ENCODE results near the gene BPIFB1.
A peak's percentile ranks its signal among the peaks of the same experiment; 100 is the strongest.

BPIFB1 gene

DNA sequence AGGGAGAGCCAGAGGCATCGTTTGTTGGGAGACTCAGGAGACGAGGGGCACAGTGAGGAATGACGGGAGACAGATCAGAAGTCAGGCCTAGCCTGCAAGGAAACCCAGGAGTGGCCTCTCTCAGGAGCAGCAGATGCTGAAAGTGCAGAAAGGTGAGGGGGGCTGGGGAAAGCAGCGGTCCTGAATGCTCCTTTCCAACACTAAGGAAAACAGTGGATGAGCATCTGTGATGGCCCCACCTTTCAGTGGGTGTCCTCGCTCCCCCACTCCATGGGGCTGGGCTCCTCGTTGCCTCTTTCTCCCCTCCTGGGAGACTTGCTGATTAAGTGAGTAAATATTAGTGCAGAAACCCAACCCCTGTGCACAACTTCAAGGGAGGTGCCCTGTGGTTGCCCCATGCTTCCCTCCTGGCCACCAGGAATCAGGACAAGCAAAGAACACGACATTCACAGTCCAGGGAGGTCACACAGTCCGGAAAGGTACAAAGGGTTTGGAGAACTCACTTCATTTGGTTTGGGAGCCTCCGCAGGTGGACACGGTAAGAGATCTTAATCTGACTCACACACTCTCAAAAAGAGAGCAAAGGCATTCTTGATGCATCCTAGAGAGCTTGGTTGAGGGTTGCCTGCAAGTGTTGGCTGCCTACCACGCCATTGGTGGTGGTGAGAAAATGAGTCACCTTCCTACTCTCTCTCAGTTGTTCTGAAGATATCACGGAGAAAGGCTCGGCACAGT is 9.7 kb upstream of the BPIFB1 start:
- no peak for DNase-seq (ENCODE audit: low spot score)

DNA sequence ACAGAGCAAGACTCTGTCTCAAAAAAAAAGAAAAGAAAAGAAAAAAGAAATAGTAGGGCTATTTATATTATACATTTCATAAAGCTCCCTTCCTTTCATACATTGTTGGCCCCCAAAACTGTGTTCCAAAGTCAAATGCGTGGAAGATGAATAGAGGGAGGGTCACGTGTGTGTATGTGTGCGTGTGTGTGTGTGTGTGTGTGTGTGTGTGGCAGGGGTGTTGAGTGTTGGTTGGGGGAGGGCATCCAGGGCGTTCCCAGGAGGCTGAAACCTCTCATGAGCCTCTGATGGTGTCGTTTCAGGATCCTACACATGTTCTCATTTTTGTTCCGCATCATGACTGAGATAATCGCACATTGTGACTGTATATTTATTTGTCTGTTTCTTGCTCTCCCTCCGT is 7.8 kb upstream of the BPIFB1 start:
- no peak for DNase-seq (ENCODE audit: low spot score)

DNA sequence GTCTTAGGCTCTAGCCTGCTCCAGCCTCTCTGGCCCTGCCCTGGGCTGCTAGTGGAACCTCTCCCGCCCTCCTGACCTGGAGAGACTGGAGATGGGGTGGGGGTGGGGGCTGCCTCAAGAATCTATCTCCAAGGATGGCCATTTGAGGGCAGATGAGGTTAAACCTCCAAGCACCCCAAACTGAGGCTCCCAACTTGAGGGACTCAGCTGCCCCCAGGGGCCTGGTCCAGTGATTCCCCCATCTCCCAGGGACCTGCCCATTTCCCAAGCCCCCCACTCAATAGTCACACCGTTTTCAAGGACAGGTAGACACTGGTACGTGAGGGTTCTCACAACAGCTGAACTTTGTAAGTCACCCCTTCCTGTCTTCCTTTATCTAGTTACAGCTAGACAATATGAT is 7.1 kb upstream of the BPIFB1 start:
- DNase-seq (ENCODE audit: low spot score), result no peak

DNA sequence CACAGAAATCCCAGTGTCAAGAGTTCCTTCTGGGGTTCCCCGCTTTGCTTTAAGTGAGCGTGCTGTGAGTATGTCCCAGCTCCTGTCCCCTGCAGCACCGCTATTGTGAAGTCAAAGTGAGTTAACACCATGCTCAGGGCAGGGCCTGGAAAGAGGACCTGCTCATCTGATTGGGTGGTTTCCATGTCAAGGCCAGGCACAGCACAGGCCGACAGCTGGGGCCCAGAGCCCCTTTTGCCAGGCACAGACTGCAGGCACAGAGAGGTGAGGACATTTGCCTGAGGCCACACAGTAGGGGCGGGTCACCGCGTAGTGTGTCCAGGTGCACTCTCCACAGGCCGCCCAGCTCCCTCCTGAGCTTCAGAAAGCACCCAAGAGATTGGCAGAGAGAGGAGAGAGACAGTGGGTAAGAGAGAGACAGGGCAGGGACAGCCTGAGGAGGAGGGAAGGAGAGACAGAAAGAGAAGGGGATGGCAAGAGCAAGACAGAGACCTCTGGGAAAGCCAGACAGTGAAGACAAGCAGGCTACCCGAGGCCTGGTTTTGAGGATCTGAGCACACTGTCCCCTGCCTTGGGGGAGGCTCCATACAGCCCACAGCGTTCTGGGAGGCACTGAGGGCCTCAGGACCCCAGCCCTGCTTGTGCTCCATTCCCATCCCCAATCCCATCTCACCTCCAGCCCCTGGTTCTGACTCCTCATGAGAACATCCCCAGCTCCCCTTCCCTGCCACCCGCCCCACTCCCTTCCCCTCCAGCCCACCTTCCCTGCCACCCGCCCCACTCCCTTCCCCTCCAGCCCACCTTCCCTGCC is 6.5 kb upstream of the BPIFB1 start:
- no peak for DNase-seq (ENCODE audit: low spot score)

DNA sequence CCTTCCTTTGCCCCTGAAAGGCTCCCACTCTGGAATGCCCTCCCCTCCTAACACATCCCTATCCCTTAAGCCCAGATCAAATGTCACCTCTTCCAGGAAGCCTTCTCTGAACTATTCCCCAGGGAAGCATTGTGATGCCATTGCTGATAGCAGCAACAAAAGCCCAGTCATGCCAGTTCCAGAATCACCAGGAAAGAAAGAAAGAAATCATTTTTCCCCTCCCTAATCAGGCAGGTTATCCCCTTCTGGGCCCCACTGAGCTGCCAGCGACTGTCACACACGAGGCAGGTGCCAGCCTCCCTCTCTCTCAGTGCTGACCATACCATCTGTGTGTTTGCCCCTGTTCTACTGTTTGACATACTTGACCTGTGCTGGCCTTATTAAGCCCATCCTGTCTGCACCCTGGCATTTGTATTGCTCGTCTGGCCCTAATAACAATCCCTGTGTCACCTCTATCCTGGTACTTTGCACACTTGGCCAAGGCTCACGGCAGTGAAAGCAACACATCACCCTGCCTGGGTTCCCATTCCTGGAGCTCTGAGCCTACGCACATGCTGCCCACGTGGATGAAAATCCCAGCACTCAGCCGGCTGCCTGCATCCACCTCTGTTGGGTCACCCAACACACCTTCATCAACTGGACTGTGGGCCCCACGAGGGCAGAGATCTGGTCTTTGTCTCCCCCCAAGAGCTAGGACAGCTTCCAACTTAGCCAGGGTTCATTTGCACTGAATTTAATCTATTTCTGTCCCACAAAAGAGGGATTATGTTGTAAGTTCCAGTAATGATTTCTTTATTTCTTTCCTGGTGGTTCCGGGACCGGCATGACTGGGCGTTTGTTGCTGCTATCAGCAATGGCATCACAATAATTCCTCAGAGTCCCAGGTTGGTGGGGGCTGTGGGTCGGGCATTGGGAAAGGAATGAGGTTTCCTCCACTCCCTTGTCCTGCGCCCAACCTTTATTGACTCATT is 5.3 kb upstream of the BPIFB1 start:
- no peak for DNase-seq (ENCODE audit: low spot score)

DNA sequence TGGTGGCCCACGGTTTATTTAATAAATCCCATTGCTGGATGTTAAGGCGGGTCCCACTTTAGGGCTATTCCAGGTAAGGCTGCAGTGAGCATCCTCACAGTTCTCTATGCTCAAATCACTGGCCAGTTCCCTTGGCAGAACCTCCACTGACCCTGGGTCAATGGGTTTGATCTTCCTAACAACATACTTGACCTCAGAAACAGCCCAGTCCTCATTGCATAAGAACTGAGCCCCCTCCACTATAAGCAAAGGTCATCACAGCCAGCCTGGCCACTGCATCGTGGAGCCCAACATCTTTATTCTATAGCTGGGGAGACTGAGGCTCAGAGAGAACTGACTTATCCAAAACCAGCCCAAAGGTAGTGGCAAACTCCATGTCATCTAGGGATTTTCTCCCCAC is 4.3 kb upstream of the BPIFB1 start:
- no peak for DNase-seq (ENCODE audit: low spot score)

DNA sequence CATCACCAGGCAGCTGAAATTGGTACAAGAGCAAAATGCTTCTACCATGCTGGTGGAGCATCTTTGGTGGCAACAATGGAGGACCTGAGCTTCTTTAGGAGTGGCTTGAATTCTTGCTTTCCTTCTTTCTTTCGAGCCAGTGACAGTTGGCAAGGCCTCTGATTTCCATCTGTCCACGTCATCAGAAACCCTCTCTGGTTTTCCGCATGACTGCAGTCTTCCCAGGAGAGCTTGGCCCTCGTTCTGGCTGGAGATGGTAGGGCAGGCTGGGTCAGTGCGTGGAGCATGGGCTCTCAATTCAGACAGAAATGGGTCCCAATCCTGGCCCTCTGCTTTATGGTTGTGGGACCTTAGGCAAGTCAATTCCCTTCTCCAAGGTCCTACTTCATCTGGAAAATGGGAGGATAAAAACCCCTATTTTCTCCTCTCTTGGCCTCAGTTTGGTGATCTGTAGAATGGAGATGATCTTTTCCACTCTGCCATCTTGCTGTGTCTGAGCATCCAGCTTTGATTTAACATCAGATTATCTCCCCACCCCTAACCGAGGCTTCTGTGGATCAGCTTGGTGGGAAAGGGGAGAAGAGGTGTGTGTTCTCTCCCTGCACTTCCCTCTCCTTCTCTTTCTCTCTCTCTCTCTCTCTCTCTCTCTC is 3.6 kb upstream of the BPIFB1 start:
- DNase-seq (ENCODE audit: low spot score), result no peak

DNA sequence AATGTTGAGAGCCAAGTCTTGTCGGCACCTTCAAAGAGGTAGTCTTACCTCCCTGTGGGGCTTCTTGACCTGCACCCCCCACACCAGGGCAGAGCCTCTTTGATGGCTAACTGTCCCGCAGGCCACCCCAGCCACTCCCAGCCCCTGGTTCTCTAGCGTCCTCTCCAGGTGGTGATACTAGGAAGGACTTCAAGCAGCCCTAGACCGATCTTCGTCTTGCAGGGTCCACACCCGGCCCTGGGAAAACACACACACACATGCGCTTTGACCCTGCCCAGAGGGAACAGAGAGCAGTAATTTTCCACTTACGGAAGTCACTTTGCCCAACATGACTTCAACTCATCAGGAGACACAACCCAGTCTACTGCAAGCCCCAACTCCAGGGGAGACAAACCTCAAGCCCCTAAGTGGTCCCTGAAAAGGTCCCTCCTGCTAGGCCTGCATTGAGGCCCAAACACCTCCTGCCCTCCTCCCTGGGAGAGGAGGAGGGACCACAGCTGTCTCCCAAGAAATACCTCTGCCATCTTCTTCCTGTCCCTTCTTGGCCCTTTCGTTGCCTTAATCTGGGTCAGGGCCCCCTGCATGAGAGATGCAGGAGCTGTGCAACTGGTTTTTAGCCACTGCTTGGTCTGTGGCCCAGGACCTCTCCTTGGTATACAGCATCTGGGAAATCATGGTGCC is 2.9 kb upstream of the BPIFB1 start:
- DNase-seq (ENCODE audit: low spot score), result no peak

DNA sequence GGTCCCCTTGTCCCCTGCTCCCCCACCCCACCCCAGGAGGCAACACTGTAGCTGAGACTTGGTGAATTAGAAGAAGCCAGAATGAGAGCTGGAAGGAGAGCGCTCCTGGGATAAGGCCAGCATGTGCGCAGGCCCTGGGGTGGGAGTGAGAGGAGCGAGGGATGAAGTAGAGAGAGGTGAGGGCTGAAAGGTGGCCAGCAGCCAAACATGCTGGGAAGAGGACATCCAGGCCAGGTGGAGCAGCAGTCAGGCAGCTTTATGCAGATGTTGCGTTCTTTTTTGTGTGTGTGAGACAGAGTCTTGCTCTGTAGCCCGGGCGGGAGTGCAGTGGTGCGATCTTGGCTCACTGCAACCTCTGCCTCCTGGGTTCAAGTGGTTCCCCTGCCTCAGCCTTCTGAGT is 2.2 kb upstream of the BPIFB1 start:
- no peak for DNase-seq (ENCODE audit: low spot score)

DNA sequence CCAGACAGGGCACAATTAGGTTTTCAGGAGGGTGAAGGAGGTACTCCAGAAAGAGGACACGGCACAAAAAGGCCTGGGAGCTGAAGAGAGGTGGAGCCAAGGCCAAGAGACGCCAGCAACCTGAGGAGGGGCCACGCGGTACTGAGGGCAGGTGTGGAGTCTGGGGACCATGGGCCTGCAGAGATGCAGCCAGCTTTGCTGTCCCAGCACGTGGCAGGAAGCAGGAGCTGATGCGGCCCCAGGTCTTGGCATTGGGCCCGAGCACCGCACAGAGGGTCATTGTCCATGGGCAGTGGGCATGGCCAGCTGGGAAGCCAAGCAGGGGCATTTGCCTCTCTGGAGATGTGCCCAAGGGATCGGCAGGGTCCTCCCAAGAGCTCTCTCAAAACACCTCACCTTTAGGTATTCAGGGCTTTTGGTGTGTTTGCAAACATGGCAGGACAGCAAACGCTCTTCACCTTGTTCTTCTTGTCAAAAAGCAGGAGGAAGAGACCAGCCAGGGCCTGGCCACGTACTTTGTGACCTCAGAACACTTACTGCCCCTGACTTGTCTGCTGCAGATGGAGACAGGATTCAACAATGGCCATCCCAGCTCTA is 1.4 kb upstream of the BPIFB1 start:
- no peak for DNase-seq (ENCODE audit: low spot score)

DNA sequence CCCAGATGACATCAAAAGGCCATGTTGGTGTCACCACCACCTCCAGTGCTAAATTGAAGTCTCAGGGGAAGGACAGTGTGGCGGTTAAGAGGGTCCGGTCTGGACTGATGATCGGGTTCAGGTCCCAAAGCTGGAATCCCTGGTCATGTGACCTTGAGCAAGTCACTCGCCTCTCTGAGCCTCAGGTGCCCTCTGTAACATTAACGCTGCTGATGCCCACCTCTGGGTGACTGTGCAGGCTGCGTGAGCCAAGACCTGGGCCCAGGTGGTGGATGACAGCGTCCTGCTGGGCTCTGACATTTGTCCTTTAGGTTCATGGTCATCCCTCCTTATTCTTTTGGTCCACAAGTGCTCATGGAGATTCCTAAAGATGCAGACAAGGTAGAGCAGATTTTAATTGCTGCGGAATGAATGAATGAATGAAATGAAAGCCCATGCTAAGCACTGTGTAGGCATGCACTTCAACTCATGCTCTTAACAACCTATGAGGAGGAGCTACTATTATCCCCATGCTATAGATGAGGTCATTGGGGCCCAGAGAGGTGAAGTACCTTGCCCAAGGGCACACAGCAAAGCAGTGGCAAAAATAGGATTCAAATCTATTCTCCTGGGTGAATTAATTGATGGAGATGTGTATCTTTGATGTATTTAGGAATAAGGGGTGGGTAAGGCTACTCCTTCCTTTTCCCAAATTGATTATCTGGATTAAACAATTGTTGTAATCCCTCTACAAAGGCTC is 649 bp upstream of the BPIFB1 start:
- DNase-seq (ENCODE audit: low spot score), result no peak

DNA sequence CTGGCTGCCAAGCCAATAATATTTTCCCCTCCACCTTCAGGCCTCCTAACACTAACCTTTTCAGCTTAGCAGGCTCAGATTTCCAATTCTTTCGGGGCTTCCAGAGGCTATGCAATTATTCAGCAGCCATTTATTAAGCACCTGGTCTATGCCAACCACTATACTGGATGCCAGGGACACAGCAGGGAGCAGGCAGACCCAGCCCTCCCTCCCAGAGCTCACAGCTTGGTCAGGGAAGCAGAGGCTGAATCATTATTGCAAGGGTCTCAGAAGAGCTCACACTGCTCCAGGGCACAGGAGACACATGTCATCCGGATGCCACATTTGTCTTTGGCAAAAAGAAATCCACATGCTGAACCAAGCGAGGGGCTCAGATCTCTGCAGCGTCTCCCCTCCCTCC is 1.3 kb downstream of the BPIFB1 start:
- DNase-seq (ENCODE audit: low spot score), result no peak

DNA sequence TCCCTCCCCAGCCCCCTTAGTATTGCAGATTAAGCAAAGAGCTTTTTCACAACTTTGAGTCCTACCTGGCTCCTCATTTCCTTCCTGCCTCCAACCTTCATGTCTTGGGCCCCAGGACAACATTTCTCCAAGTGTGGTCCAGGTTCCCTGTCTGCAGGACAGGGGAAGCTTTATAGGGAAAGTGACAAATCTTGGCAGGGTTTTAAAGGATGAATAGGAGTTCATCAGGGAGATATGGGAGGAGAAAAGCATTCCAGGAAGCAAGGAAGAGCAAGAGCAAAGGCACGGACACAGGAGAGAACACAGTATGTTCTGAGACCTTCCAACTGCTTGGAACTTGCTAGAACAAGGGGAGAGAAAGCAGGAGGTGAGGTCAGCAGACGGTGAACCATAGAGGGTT is 1.9 kb downstream of the BPIFB1 start:
- DNase-seq (ENCODE audit: low spot score), result no peak

DNA sequence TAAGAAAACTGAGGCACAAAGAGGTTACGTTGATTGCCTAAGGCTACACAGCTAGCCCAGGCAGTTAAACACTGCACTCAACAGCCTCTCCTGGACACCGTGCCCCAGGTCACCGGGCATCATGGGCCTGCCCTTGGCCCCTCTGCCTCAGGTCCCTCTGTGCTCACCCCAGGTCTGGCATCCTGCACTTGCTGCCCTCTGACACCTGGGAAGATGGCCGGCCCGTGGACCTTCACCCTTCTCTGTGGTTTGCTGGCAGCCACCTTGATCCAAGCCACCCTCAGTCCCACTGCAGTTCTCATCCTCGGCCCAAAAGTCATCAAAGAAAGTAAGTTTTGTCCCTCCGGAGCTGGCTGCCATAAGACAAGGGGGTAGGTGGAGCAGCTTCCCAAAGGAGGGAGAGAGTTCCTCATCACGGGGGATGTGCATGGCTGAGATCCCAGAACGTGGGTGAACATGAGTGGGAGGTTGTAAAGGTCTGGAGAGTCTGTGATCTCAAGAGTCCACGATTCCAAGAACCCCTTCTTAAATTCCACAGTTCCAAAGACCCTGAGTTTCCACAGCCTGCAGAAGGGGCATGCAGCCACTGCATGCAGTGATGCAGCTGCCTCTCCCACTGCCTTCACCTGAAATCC is 3.0 kb downstream of the BPIFB1 start:
- DNase-seq (ENCODE audit: low spot score), result no peak

DNA sequence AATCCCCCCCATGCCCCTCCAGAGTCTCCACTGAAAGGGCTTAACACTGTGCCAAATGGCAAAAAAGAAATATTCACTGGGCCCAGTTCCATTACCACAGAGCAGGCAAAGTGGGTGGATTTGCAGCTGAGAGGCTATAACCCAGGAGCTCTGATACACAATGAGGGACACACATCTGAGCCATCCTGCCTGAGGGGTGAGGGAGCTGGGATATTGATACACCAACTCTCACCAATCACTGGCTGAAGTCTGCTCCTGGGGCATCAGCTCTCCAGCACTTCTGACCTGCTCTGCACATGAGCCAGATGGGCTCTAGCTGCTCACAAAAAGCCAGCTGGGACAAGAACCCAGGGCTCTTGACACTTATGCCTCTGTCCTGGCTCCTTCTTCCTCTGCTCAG is 4.9 kb downstream of the BPIFB1 start:
- DNase-seq (ENCODE audit: low spot score), result no peak

DNA sequence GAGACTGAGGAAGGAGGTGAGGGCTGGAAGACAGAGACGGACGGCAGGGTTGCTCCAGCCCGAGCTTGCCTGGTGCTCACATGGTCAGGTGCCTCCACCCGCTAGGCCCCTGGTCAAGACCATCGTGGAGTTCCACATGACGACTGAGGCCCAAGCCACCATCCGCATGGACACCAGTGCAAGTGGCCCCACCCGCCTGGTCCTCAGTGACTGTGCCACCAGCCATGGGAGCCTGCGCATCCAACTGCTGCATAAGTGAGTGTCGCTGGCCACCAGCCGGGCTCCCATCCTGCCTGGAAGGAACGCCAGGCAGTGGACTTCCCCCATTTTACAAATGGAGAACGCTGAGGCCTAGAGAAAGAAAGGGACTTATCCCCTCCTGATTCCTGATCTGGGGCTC is 7.8 kb downstream of the BPIFB1 start:
- DNase-seq (ENCODE audit: low spot score), result no peak

DNA sequence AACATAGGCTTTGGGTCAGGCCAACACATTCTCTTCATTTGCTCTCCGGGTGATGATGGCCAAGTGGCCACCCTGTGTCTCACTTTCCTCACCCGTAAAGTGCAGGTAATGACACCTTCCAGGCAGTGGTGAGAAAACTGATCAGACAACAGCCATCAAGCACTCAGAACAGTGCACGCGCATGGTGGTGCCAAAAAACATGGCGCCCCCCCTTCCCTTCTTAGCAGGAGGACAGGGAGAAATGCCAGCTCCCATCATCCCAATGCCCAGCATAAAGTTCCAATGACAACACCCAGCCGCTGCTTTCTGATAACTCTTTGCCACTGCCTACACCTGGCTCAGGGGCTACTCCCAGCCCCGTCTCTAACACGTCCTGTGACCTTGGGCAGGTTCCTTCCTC is 8.4 kb downstream of the BPIFB1 start:
- DNase-seq (ENCODE audit: low spot score), result no peak

DNA sequence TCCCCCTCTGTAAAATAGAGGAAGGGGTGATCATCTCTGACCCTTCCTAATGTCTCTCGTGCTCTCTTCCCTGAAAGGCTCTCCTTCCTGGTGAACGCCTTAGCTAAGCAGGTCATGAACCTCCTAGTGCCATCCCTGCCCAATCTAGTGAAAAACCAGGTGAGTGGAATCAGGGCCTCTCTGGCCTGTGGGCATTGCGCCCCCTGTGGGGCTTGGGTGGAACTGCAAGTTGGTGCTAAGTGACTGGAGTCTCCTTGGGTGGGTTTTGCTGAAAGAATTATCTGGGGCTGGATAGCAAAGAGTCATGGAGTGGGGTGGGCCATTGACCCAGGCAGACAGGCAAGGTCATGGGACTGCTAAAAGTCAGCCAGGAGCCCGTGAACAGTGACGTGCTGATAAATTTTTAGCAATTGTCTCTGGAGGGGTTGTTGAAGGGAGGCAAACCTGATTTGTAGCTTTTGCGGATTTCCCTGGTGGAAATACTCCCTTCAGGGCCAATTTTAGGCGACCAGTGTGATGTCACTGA is 8.9 kb downstream of the BPIFB1 start:
- DNase-seq (ENCODE audit: low spot score), result peak; percentile 32

DNA sequence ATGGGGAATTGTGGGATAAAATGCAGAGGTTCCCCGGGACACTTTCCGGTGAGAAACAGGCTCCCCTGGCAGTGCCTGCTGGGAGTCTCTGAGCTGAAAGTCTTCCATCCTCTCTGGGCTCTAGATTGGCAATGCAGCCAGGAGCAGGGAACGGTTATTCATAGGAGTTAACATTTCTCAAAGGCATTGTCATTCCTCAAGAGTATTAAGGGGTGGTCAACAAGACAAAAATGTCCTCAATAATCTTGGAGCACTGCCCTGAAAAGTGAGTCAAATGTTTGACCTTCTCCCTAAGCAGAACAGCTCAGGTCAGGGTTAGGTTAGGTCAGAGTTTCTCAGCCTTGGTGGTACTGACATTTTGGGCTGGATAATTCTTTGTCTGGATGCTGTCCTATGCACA is 13.2 kb downstream of the BPIFB1 start:
- DNase-seq (ENCODE audit: low spot score), result no peak

DNA sequence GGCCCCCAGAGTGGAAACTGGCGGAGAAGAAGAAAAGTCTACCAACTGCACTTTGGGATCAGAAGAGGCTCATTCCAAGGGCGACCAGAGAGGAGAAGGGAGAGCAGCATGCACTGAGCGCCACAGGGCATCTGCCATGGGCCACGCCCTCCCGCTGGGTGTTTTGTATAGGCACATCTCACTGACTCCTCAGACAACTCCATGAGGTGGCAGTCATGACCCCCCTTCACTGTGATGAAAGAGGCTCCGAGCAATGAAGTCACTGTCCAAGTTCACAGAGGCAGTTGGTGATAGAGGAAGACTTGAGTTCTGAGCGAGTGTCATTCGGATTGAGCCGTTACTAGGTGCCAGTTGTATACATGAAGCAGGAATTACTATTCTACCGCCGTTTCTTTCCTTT is 15.4 kb downstream of the BPIFB1 start:
- no peak for DNase-seq (ENCODE audit: low spot score)

All from hepatic stellate cell (primary cell).